Activated CD4-positive, alpha-beta T cell treated with anti-CD3 and anti-CD28 coated beads for 36 hours (primary cell): Measurements from ENCODE around the gene B3GNT4. TPM values are rescaled to one million over a fixed set of nuclear protein-coding genes. Genes with fewer than 3 reads are reported as not detected.

Experiments
- ATAC-seq: fragments of 200-7000 bp; cut with Tn5 transposase; one replicate; pipeline ENCODE4 v1.10.0; 2021; ENCODE audit warnings: mild to moderate bottlenecking, moderate library complexity
- CTCF ChIA-PET: fragments of 350-600 bp; sonication (Branson Sonifier 250); formaldehyde crosslinking; loops from one replicate; lab custom pipeline; 2021; ENCODE audit warnings: antibody characterized with exemption; lab: Charles Lee
- POLR2A ChIA-PET: fragments of 350-600 bp; sonication (Branson Sonifier 250); formaldehyde crosslinking; loops from one replicate; lab custom pipeline; 2021; ENCODE audit warnings: antibody characterized with exemption, inconsistent platforms; lab: Charles Lee
- DNase-seq: peaks from one replicate; pipeline ENCODE4 v3.0.0-alpha.2; 2020
- H3K27ac Mint-ChIP-seq: one replicate; pipeline ENCODE4 v1.8.0; 2021; ENCODE audit warnings: mixed read lengths
- H3K27me3 Mint-ChIP-seq: one replicate; pipeline ENCODE4 v1.8.0; 2021; ENCODE audit warnings: mixed read lengths
- H3K36me3 Mint-ChIP-seq: one replicate; pipeline ENCODE4 v1.8.0; 2021; ENCODE audit warnings: low read depth, mixed read lengths
- H3K4me1 Mint-ChIP-seq: one replicate; pipeline ENCODE4 v1.8.0; 2021; ENCODE audit warnings: mixed read lengths
- H3K4me3 Mint-ChIP-seq: one replicate; pipeline ENCODE4 v1.8.0; 2021; ENCODE audit warnings: mild to moderate bottlenecking, moderate library complexity, mixed read lengths
- H3K9me3 Mint-ChIP-seq: one replicate; pipeline ENCODE4 v1.8.0; 2021; ENCODE audit warnings: low read depth, mixed read lengths
- intact Hi-C, 2 experiments: fragments of 100-400 bp; cut with DNase I in 1 of 2; cut with micrococcal nuclease in 1 of 2; formaldehyde crosslinking; loops; one replicate each; pipeline versions ENCODE4 v1.14.2 to v1.15.1; 2022 to 2024; cut with DNase I, micrococcal nuclease
- total RNA-seq, 2 experiments: library from RNA; stranded (reverse); gene quantifications; one replicate each; pipeline ENCODE4 v1.2.3, GENCODE V29; 2021

The B3GNT4 gene
- total RNA-seq: 1 to 10 TPM; 2.0 to 2.6 TPM

DNA sequence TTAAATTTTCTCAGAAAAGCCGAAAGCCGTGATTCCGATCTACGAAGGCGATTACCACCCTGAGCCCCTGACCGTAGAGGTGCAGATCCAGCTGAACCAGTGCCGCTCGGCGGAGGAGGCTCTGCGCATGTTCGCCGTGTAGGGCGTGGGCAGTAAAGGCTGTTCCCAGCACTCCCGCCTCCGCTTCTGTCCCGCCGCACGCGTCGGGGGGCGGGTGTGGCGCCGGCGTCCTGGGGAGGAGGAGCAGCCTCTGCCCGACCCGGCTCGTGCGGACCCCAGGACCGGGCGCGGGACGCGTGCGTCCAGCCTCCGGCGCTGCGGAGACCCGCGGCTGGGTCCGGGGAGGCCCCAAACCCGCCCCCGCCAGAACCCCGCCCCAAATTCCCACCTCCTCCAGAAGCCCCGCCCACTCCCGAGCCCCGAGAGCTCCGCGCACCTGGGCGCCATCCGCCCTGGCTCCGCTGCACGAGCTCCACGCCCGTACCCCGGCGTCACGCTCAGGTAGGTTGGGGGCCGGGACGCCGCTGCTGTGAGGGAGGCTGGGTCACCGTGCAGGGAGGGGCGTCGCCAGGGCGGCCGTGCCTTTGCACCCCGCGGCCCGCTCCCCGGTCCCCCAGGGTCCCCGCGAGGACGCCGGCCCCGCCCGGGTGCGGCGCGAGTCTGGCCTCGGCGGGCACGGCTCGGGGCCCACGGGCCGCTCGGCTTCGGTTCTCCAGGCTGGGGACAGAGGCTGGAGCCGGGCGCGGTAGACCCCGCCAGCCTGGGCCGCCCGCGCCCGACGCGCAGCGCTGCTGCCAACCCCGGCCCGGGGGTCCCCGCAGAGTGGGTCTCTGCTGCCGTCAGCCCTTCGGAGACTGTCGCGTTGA lies at the start of gene B3GNT4:
TSS of gene B3GNT4 (plus strand) at position 409 of the 866 bp plus-strand sequence. CDS start 910 bp downstream, outside the sequence.
- CTCF ChIA-PET: no interaction called here
- POLR2A ChIA-PET: interaction anchor here (0.6 to 1.0 kb wide), 2 partner anchors 22 to 290 kb away, joined by 3 read pairs; partner anchors contain the start of gene DIABLO
- no peak within 1 kb of the TSS for H3K27ac Mint-ChIP-seq
- ATAC-seq (peak; percentile 81), DNase-seq (peak; percentile 85)
- peaks cover 17% of the 10 kb centered on the region for H3K27me3 Mint-ChIP-seq
- H3K4me1 Mint-ChIP-seq: peaks cover 12% of the 10 kb centered on the region
- H3K9me3 Mint-ChIP-seq: no peaks in the 10 kb centered on the region
- intact Hi-C loops: loop anchor here in 1 of 2 experiments (1.0 kb wide), 3 partner anchors 23 to 364 kb away; partner anchors contain the start of genes DIABLO and VPS33A
- H3K4me3 Mint-ChIP-seq: peak within 1 kb of the TSS; percentile 74
- H3K36me3 Mint-ChIP-seq: peaks cover 6% of the 10 kb centered on the region

DNA sequence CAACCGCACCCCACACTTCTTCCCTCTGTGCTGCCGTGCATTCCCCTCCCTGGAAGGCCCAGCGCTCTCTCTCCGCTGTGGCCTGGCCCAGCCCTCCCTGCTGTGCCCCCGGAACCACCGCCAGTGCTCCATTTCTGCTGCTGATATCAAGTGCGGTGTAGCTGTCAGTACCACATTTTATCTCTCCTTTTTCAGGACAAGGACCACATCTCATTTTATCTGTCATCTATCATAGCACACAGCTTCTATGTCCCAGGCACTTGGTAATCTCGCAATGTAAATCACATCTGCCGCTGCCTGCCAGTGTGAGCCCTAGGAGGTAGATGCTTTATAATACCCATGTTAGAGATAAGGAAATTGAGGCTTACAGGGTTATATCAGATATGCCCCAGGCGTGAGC lies 47.8 kb upstream of the B3GNT4 start:
- no peaks in the 10 kb centered on the region for H3K4me1 Mint-ChIP-seq
- ChIA-PET POLR2A (no interaction called here), CTCF (interaction anchor here (1.2 kb wide), 1 partner anchor 32 kb away, joined by 4 read pairs; no protein-coding TSS in a partner anchor)
- intact Hi-C loops: loop anchor here in 1 of 2 experiments (5.0 kb wide), 1 partner anchor 37 kb away; no protein-coding TSS in a partner anchor
- no peaks in the 10 kb centered on the region for H3K27me3 Mint-ChIP-seq
- H3K9me3 Mint-ChIP-seq: no peaks in the 10 kb centered on the region
- H3K27ac Mint-ChIP-seq: no peak overlapping the region
- H3K4me3 Mint-ChIP-seq: no peak overlapping the region
- H3K36me3 Mint-ChIP-seq: no peaks in the 10 kb centered on the region
- DNase-seq (no peak), ATAC-seq (no peak)

DNA sequence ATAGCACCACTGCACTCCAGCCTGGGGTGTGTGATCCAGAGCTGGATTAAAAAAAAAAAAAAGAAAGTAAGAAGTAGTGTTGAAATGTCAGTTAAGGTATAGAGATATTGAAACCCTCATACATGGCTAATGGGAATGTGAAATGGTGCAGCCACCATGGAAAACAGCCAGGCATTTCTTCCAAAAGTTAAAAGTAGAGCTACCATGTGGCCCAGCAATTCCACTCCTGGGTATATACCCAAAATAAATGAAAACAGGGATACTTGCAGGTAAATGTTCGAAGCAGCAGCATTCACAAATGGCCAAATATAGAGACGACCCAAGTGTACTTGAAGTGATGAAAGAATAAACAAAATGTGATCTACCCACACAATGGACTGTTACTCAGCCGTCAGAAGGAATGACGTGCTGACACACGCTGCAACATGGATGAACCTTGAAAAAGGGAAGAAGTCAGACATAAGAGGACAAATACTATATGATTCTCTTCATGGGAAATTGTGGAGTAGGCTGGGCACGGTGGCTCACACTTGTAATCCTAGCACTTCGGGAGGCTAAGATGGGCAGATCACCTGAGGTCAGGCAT lies 44.7 kb upstream of the B3GNT4 start:
- ChIA-PET POLR2A (no interaction called here), CTCF (no interaction called here)
- Mint-ChIP-seq H3K27me3 (no peaks in the 10 kb centered on the region), H3K36me3 (no peaks in the 10 kb centered on the region), H3K9me3 (no peaks in the 10 kb centered on the region), H3K27ac (no peak overlapping the region), H3K4me3 (no peak overlapping the region), H3K4me1 (peaks cover 8% of the 10 kb centered on the region)
- ATAC-seq (no peak), DNase-seq (no peak)
- intact Hi-C loops: loop anchor here in 1 of 2 experiments (5.0 kb wide), 1 partner anchor 34 kb away; no protein-coding TSS in a partner anchor

DNA sequence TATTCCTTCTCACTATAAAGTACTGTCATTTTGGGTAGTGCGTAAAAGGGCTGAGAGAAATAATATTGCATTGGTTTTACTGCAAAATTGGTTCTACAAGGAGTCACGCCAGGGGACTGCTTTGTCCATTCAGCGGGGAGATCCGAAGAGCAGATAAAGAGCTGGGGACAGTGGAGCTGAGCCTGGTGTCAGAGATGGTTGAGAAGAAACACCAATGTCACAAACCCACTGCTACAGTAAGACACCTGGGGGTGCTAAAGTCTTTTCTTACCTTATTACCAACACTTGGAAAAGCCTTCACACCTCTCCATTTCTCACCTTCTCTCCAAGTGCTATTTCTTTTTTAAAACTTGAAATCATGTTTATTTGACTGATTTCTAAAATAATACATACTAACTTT lies 43.6 kb upstream of the B3GNT4 start:
- ChIA-PET CTCF (no interaction called here), POLR2A (no interaction called here)
- ATAC-seq (no peak), DNase-seq (no peak)
- no peak overlapping the region for H3K4me3 Mint-ChIP-seq
- intact Hi-C loops: loop anchor here (1.0 to 5.0 kb wide), 2 partner anchors 31 to 32 kb away; no protein-coding TSS in a partner anchor
- H3K27ac Mint-ChIP-seq: no peak overlapping the region
- H3K4me1 Mint-ChIP-seq: peaks cover 8% of the 10 kb centered on the region
- H3K36me3 Mint-ChIP-seq: no peaks in the 10 kb centered on the region
- H3K27me3 Mint-ChIP-seq: peaks cover 2% of the 10 kb centered on the region
- no peaks in the 10 kb centered on the region for H3K9me3 Mint-ChIP-seq

DNA sequence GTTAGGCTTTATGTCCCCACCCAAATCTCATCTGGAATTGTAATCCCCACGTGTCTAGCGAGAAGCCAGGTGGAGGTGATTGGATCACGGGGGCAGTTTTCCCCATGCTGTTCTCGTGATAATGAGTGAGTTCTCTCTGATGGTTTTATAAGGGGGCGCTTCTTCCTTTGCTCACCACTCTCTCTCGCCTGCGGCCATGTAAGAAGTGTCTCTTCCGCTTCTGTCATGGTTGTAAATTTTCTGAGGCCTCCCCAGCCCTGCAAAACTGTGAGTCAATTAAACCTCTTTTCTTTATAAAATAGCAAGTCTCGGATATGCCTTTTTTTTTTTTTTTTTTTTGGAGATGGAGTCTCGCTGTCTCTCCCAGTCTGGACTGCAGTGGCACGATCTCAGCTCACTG lies 42.7 kb upstream of the B3GNT4 start:
- H3K27me3 Mint-ChIP-seq: peaks cover 4% of the 10 kb centered on the region
- ChIA-PET CTCF (interaction anchor here (0.7 kb wide), 1 partner anchor 776 kb away, joined by 3 read pairs; no protein-coding TSS in a partner anchor), POLR2A (no interaction called here)
- DNase-seq: no peak
- no peaks in the 10 kb centered on the region for H3K36me3 Mint-ChIP-seq
- H3K9me3 Mint-ChIP-seq: no peaks in the 10 kb centered on the region
- intact Hi-C loops: loop anchor here in 1 of 2 experiments (1.0 kb wide), 1 partner anchor 31 kb away; no protein-coding TSS in a partner anchor
- no peak for ATAC-seq
- H3K4me1 Mint-ChIP-seq: peaks cover 8% of the 10 kb centered on the region
- H3K4me3 Mint-ChIP-seq: no peak overlapping the region
- no peak overlapping the region for H3K27ac Mint-ChIP-seq

DNA sequence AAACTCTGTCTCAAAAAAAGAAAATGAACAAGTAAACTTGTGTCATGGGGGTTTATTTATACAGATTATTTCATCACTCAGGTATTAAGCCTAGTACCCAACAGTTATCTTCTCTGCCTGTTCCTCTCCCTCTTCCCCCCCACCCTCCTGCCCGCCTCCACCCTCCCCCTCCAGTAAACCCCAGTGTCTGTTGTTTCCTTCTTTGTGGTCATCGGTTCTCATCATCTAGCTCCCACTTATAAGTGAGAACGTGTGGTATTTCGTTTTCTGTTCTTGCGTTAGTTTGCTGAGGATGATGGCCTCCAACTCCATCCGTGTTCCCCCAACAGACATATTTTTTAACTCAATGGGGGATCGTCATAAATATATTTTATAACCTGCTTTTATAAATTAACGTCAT lies 41.8 kb upstream of the B3GNT4 start:
- H3K4me1 Mint-ChIP-seq: peaks cover 12% of the 10 kb centered on the region
- peaks cover 4% of the 10 kb centered on the region for H3K27me3 Mint-ChIP-seq
- CTCF ChIA-PET: interaction anchor here (0.6 to 1.0 kb wide), 2 partner anchors 141 to 609 kb away, joined by 3 to 4 read pairs; no protein-coding TSS in a partner anchor
- POLR2A ChIA-PET: interaction anchor here (0.6 kb wide), 1 partner anchor 79 kb away, joined by 3 read pairs; no protein-coding TSS in a partner anchor
- H3K36me3 Mint-ChIP-seq: no peaks in the 10 kb centered on the region
- DNase-seq: peak; percentile 24
- no peak overlapping the region for H3K27ac Mint-ChIP-seq
- H3K9me3 Mint-ChIP-seq: no peaks in the 10 kb centered on the region
- peak; percentile 25 for ATAC-seq
- intact Hi-C loops: no loop called here
- H3K4me3 Mint-ChIP-seq: no peak overlapping the region

DNA sequence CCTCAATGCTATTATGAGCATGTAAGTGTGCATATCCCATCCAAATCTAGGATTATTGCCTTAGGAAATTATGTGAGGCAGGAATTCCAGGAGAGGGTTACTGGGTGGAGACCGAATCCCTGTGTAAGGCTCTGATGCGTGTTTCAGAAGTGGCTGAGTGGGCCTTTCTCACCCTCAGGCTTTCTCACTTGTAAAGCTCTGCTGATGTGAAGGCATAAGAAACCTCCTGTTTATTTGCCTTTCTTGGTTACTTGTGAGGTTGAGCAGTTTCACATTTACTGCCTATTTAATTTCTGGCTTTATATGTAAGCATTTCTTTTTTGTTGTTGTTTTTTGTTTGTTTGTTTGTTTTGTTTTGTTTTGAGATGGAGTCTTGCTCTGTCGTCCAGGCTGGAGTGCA lies 40.5 kb upstream of the B3GNT4 start:
- CTCF ChIA-PET: interaction anchor here (0.6 to 1.0 kb wide), 3 partner anchors 28 to 94 kb away, joined by 3 to 4 read pairs (median 3); no protein-coding TSS in a partner anchor
- Mint-ChIP-seq H3K27me3 (peaks cover 4% of the 10 kb centered on the region), H3K36me3 (no peaks in the 10 kb centered on the region), H3K27ac (no peak overlapping the region), H3K9me3 (no peaks in the 10 kb centered on the region), H3K4me3 (no peak overlapping the region), H3K4me1 (peaks cover 18% of the 10 kb centered on the region)
- intact Hi-C loops: no loop called here
- POLR2A ChIA-PET: interaction anchor here (0.6 kb wide), 1 partner anchor 375 kb away, joined by 3 read pairs; no protein-coding TSS in a partner anchor
- ATAC-seq (no peak), DNase-seq (no peak)

DNA sequence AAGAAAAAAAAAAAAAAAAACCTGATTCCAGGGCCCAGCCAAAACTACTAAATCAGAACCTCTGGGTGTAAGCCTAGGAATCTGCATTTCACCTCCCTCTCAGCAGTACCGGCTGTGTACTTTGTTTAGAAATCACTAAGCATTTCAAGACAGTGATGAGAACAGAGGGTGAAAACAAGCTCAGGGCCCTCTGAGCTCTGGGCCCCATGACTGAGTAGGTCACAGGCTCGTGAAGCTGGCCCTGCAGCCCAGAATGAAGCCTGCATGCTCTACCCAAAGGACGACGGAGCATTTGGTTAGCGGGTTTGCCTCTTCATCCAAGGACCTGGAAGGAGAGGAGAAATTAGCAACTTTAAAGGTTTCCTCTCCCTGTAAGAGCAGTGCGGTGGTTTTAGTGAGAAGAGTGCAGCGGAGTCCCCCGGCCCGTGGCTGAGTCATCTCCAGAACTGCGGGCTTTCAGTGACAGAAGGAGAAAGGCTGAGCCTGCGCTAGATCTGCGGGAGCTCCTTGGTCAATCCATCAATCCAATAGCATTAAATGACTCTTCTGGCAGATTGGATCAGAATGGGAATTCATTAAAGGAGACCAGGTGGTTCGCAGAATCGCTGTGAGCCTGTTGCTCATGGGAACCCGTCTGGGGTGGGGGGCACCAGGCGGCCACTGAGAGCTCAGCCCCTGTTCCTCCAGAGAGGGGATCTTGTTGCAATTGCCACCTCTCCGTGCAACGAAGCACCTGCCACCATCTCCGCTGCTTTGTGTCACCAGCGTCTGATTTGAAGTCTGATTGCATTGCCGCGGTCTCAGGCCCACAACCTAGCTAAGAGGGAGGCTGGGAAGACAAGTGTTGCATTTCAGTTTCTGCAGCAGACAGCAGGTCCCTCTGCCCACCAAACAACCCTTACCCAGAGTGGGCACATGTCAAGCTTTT lies 36.8 kb upstream of the B3GNT4 start:
- peaks cover 16% of the 10 kb centered on the region for H3K4me1 Mint-ChIP-seq
- no peaks in the 10 kb centered on the region for H3K36me3 Mint-ChIP-seq
- CTCF ChIA-PET: interaction anchor here (0.6 to 1.8 kb wide), 4 partner anchors 21 to 231 kb away, joined by 3 to 5 read pairs (median 3); no protein-coding TSS in a partner anchor
- POLR2A ChIA-PET: interaction anchor here (0.6 kb wide), 1 partner anchor 100 kb away, joined by 4 read pairs; no protein-coding TSS in a partner anchor
- no peaks in the 10 kb centered on the region for H3K9me3 Mint-ChIP-seq
- ATAC-seq (peak; percentile 83), DNase-seq (peak; percentile 78)
- no peak overlapping the region for H3K4me3 Mint-ChIP-seq
- intact Hi-C loops: no loop called here
- no peak overlapping the region for H3K27ac Mint-ChIP-seq
- peaks cover 4% of the 10 kb centered on the region for H3K27me3 Mint-ChIP-seq

DNA sequence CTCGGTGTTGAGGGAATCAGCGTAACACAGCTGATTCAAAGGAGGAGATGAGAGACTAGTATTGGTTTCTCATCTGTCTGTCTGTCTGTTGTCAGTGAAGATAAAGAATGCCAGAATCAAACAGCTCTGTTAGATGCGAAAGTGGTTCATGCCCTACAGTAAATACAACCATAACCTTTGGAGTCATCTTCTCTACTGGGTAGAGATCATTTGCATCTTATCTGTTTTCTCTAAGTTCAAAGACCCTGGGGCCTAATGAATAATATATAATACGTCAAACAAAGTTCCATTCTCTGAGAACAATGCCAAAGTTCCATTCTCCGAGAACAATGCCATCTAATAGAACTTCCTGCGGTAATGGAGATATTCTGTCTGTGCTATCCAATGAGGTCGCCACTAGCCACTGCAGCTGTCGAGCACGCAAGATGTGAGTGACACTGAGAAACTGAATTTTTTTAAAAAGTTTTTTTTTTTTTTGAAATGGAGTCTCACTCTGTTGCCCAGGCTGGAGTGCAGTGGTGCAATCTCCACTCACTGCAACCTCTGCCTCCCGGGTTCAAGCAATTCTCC lies 36.1 kb upstream of the B3GNT4 start:
- Mint-ChIP-seq H3K4me1 (peaks cover 10% of the 10 kb centered on the region), H3K27ac (no peak overlapping the region), H3K27me3 (peaks cover 4% of the 10 kb centered on the region), H3K36me3 (no peaks in the 10 kb centered on the region), H3K9me3 (no peaks in the 10 kb centered on the region), H3K4me3 (no peak overlapping the region)
- CTCF ChIA-PET: interaction anchor here (1.1 to 1.8 kb wide), 3 partner anchors 20 to 44 kb away, joined by 3 to 5 read pairs (median 3); no protein-coding TSS in a partner anchor
- intact Hi-C loops: no loop called here
- ATAC-seq: peak; percentile 38
- no peak for DNase-seq
- POLR2A ChIA-PET: interaction anchor here (0.6 to 0.7 kb wide), 2 partner anchors 99 to 222 kb away, joined by 4 read pairs; no protein-coding TSS in a partner anchor

DNA sequence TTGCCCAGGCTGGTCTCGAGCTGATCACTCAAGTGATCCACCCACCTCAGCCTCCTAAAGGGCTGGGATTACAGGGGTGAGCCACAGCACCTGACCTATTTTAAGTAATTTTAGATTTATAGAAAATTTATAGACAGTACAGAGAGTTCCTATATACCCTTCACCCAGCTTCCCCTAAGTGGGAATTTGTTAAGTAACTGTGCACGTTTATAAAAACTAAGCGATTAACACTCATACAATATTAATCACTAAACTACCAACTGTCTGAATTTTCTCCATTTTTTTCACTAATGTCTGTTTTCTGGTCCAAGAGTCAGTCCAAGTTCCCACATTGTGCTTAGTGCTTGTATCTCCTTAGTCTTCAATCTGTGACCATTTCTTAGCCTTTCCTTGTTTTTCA lies 35.0 kb upstream of the B3GNT4 start:
- no peaks in the 10 kb centered on the region for H3K9me3 Mint-ChIP-seq
- no peak for DNase-seq
- ChIA-PET CTCF (no interaction called here), POLR2A (no interaction called here)
- peaks cover 4% of the 10 kb centered on the region for H3K27me3 Mint-ChIP-seq
- ATAC-seq: no peak
- H3K27ac Mint-ChIP-seq: no peak overlapping the region
- peaks cover 10% of the 10 kb centered on the region for H3K4me1 Mint-ChIP-seq
- H3K4me3 Mint-ChIP-seq: no peak overlapping the region
- H3K36me3 Mint-ChIP-seq: no peaks in the 10 kb centered on the region
- intact Hi-C loops: no loop called here
